A549 (cell line): ENCODE results near the gene ATL2. TPM values are rescaled to one million over a fixed set of nuclear protein-coding genes. Genes with fewer than 3 reads are reported as not detected.

Source experiments
- ATAC-seq, 2 experiments: fragments of 200-7000 bp in 1 of 2; fragments of >200 bp in 1 of 2; cut with Nextera tagmentation in 1 of 2; cut with Tn5 transposase in 1 of 2; 3 replicates each; pipeline versions ENCODE4 v1.8.0 to v1.9.1; 2018 to 2020; ENCODE audit warnings: mild to moderate bottlenecking in 1 of 2, moderate library complexity in 1 of 2
- CTCF ChIA-PET: fragments of 300-600 bp; sonication (Branson Sonifier 250); formaldehyde crosslinking; extraction: SDS; loops from one replicate; lab custom pipeline; 2021; ENCODE audit warnings: antibody characterized with exemption, inconsistent platforms; lab: Yijun Ruan, JAX
- POLR2A ChIA-PET: fragments of 350-600 bp; formaldehyde crosslinking; extraction: SDS; loops from one replicate; lab custom pipeline; 2021; ENCODE audit warnings: antibody characterized with exemption, inconsistent platforms; lab: Yijun Ruan, JAX
- DNase-seq, 2 experiments: peaks; one replicate each; pipeline versions ENCODE4 v3.0.0 to v3.0.0-alpha.2; 2011 to 2016; ENCODE audit warnings: low read depth in 1 of 2, low spot score in 1 of 2
- FAIRE-seq: peaks from 2 replicates; lab custom pipeline; 2011; peaks lifted over from hg19 to GRCh38; lab: Jason Lieb, UNC
- H3K27ac ChIP-seq, 2 experiments: fragments of >200 bp; sonication (Bioruptor Twin); formaldehyde crosslinking; 3 replicates each; pipeline ENCODE4 v1.5.1; 2016 to 2017
- H3K4me1 ChIP-seq: fragments of >200 bp; sonication (Bioruptor Twin); formaldehyde crosslinking; 3 replicates; pipeline ENCODE4 v1.6.1; 2016
- H3K4me2 ChIP-seq: fragments of >200 bp; sonication (Bioruptor Twin); formaldehyde crosslinking; 3 replicates; pipeline ENCODE4 v1.6.1; 2016
- H3K4me3 ChIP-seq: fragments of >200 bp; sonication (Bioruptor Twin); formaldehyde crosslinking; 3 replicates; pipeline ENCODE4 v1.5.1; 2016
- H3K9me3 ChIP-seq: fragments of >200 bp; sonication (Bioruptor Twin); formaldehyde crosslinking; 3 replicates; pipeline ENCODE4 v1.6.1; 2016
- BHLHE40 ChIP-seq: IDR thresholded peaks from 2 replicates; pipeline ENCODE4 v1.6.1; 2012; ENCODE audit warnings: low read depth, low read length, inconsistent platforms
- CBX2 ChIP-seq: fragments of 200-600 bp; sonication (generic); IDR thresholded peaks from 2 replicates; pipeline ENCODE4 v1.6.1; 2016; ENCODE audit warnings: low read depth, mild to moderate bottlenecking, borderline replicate concordance
- CEBPB ChIP-seq, 2 experiments: fragments of >200 bp in 1 of 2; sonication (Bioruptor Twin) in 1 of 2; formaldehyde crosslinking in 1 of 2; IDR thresholded peaks; 2 replicates each; pipeline ENCODE4 v1.6.1; 2012 to 2016
- CHD4 ChIP-seq: fragments of 200-600 bp; sonication (generic); IDR thresholded peaks from 2 replicates; pipeline ENCODE4 v1.6.1; 2016; ENCODE audit warnings: antibody characterized with exemption, mild to moderate bottlenecking, borderline replicate concordance
- E2F6 ChIP-seq: IDR thresholded peaks from 2 replicates; pipeline ENCODE4 v1.6.1; 2012; ENCODE audit warnings: low read depth, borderline replicate concordance
- EHMT2 ChIP-seq: fragments of 200-600 bp; sonication (generic); IDR thresholded peaks from 2 replicates; pipeline ENCODE4 v1.6.1; 2016; ENCODE audit warnings: antibody characterized with exemption, low read depth, mild to moderate bottlenecking, moderate library complexity
- ELK1 ChIP-seq: fragments of 150-350 bp; IDR thresholded peaks from 2 replicates; pipeline ENCODE4 v1.6.1; 2014; ENCODE audit warnings: low read depth, mild to moderate bottlenecking, low read length
- EP300 ChIP-seq, 2 experiments: fragments of >200 bp; sonication (Bioruptor Twin); formaldehyde crosslinking; IDR thresholded peaks; 2 replicates in 1 of 2; 3 replicates in 1 of 2; pipeline ENCODE4 v1.6.1; 2016 to 2017
- GATA3 ChIP-seq: IDR thresholded peaks from 2 replicates; pipeline ENCODE4 v1.6.1; 2012; ENCODE audit warnings: borderline replicate concordance
- HEYL ChIP-seq: fragments of 250-450 bp; sonication (Bioruptor Pico); IDR thresholded peaks from 2 replicates; pipeline ENCODE4 v1.8.0; 2021; ENCODE audit warnings: mild to moderate bottlenecking, moderate library complexity
- HOXB13 ChIP-seq: fragments of 250-450 bp; sonication (Bioruptor Pico); IDR thresholded peaks from 2 replicates; pipeline ENCODE4 v1.5.0; 2020; ENCODE audit warnings: low read depth, mild to moderate bottlenecking, moderate library complexity
- JUN ChIP-seq, 2 experiments: fragments of >200 bp; sonication (Bioruptor Twin); formaldehyde crosslinking; IDR thresholded peaks; 2 replicates in 1 of 2; 3 replicates in 1 of 2; pipeline ENCODE4 v1.6.1; 2016 to 2017
- KDM5A ChIP-seq: fragments of 200-600 bp; sonication (generic); IDR thresholded peaks from 2 replicates; pipeline ENCODE4 v1.6.1; 2016; ENCODE audit warnings: antibody characterized with exemption, mild to moderate bottlenecking
- MAFK ChIP-seq: fragments of 450-650 bp; IDR thresholded peaks from 2 replicates; pipeline ENCODE4 v1.6.1; 2014; ENCODE audit not compliant: partially characterized antibody
- MAX ChIP-seq: IDR thresholded peaks from 2 replicates; pipeline ENCODE4 v1.6.1; 2012
- NR3C1 ChIP-seq: fragments of >200 bp; sonication (Bioruptor Twin); formaldehyde crosslinking; IDR thresholded peaks from 3 replicates; pipeline ENCODE4 v1.6.1; 2017
- POLR2AphosphoS2 ChIP-seq: conservative IDR thresholded peaks from 2 replicates; pipeline ENCODE4 v1.6.1; 2012; ENCODE audit warnings: low read length, improper control_type of control experiment, inconsistent platforms
- RAD21 ChIP-seq, 2 experiments: fragments of >200 bp in 1 of 2; sonication (Bioruptor Twin) in 1 of 2; formaldehyde crosslinking in 1 of 2; IDR thresholded peaks in 1 of 2; conservative IDR thresholded peaks in 1 of 2; 2 replicates in 1 of 2; 3 replicates in 1 of 2; pipeline ENCODE4 v1.6.1; 2012 to 2018; ENCODE audit warnings: inconsistent platforms in 1 of 2
- RCOR1 ChIP-seq: fragments of 150-350 bp; IDR thresholded peaks from 2 replicates; pipeline ENCODE4 v1.6.1; 2014; ENCODE audit warnings: antibody characterized with exemption, low read length, low read depth
- RNF2 ChIP-seq: fragments of 200-600 bp; sonication (generic); IDR thresholded peaks from 2 replicates; pipeline ENCODE4 v1.6.1; 2016; ENCODE audit warnings: low read depth, mild to moderate bottlenecking, antibody characterized with exemption, moderate library complexity, borderline replicate concordance
- SMC3 ChIP-seq: fragments of >200 bp; sonication (Bioruptor Twin); formaldehyde crosslinking; IDR thresholded peaks from 3 replicates; pipeline ENCODE4 v1.6.1; 2018; ENCODE audit warnings: inconsistent platforms
- ZNF302 ChIP-seq: fragments of 250-450 bp; sonication (Bioruptor Pico); IDR thresholded peaks from 2 replicates; pipeline ENCODE4 v1.9.0; 2021; ENCODE audit warnings: inconsistent platforms, mild to moderate bottlenecking, moderate library complexity
- ZSCAN20 ChIP-seq: fragments of 250-450 bp; sonication (Bioruptor Pico); IDR thresholded peaks from 2 replicates; pipeline ENCODE4 v1.8.0; 2022; ENCODE audit warnings: mild to moderate bottlenecking, moderate library complexity
- WGBS: methylation state at CpG from one replicate; pipeline ENCODE4 v1.1.6; 2017; ENCODE audit errors: missing lambda C conversion rate; 5-methylcytosine and 5-hydroxymethylcytosine counted together
- polyA plus RNA-seq, 4 experiments: library from polyadenylated mRNA; depleted of rRNA in 3 of 4; stranded (reverse); fragments of >200 nt; fragmentation: RNase III in 1 of 4; extraction: RNeasy Plus Mini Kit Qiagen cat#74134 plus additional on column Dnase treatment in 1 of 4; gene quantifications; 2 replicates in 3 of 4; 3 replicates in 1 of 4; pipeline ENCODE4 v1.2.3, GENCODE V29; 2011 to 2017
- TF ChIP-seq, protein P1 (sequence below): IDR thresholded peaks from 2 replicates; pipeline ENCODE4 v1.6.1; 2012
- TF ChIP-seq, protein P2 (sequence below): fragments of 450-650 bp; IDR thresholded peaks from 2 replicates; pipeline ENCODE4 v1.6.1; 2014; ENCODE audit warnings: antibody characterized with exemption
- TF ChIP-seq, protein P3 (sequence below): fragments of >200 bp; sonication (Bioruptor Twin); formaldehyde crosslinking; IDR thresholded peaks from 3 replicates; pipeline ENCODE4 v1.5.1; 2016
- TF ChIP-seq, protein P4 (sequence below): fragments of >200 bp; sonication (Bioruptor Twin); formaldehyde crosslinking; IDR thresholded peaks from 3 replicates; pipeline ENCODE4 v1.6.1; 2016

The ATL2 gene
- polyA plus RNA-seq, 2 of the 4 experiments (the other 2 are of a cell fraction) = 77.6 to 85.3 TPM

DNA sequence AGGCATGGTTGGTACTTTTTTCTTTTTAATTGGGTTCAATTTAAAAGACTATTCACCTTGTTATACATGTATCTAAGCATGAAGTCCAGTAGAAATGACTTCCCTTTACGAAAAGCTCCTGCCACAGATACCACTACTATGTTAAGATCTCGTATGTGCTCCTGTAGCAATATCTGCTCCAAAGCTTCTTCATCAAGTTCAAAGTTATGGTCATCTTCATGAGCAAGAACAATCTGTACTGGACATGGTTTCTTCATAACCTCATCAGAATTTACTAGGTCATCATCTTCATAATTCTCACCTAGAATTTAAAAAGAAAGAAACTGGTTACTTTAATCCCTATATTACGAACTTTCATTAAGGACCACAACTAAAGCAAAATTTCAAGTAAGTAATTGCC lies 33.9 kb downstream of the ATL2 start (continued):
- TF ChIP-seq, protein P1, sequence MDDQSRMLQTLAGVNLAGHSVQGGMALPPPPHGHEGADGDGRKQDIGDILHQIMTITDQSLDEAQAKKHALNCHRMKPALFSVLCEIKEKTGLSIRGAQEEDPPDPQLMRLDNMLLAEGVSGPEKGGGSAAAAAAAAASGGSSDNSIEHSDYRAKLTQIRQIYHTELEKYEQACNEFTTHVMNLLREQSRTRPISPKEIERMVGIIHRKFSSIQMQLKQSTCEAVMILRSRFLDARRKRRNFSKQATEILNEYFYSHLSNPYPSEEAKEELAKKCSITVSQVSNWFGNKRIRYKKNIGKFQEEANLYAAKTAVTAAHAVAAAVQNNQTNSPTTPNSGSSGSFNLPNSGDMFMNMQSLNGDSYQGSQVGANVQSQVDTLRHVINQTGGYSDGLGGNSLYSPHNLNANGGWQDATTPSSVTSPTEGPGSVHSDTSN = no peak
- no peak for TF ChIP-seq CHD4
- no peak for TF ChIP-seq ZNF302 (CRISPR knock-in tag)
- no peak for TF ChIP-seq SMC3
- TF ChIP-seq RCOR1 = no peak
- no peak for TF ChIP-seq E2F6
- TF ChIP-seq RAD21 (conservative IDR thresholded peaks at IDR 0.05 in 1 of 2, IDR thresholded peaks at IDR 0.05 in 1 of 2) = no peak
- TF ChIP-seq, protein P2, sequence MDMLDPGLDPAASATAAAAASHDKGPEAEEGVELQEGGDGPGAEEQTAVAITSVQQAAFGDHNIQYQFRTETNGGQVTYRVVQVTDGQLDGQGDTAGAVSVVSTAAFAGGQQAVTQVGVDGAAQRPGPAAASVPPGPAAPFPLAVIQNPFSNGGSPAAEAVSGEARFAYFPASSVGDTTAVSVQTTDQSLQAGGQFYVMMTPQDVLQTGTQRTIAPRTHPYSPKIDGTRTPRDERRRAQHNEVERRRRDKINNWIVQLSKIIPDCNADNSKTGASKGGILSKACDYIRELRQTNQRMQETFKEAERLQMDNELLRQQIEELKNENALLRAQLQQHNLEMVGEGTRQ = no peak
- no peak for TF ChIP-seq CBX2
- TF ChIP-seq, all 56 proteins: peak for 0

DNA sequence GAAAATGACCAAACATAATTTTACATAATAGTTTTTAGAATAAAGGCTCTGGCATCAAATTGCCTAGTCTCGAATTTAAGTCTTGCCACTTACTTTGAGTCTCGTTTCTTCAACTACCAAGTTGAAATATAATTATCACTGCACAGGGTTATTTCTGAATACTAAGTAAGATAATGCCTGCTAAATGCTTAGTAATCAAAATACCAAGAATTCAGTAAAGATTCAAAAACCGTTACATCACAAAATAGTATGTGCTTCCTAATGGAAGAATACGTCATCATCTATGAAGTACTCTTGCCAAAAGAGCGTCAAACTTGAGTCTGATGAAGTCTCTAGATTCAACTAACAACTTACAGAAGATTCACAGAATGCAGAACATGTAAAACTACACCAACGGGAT lies 40.5 kb downstream of the ATL2 start:
- 88% methylated on average over 6 of the region's 6 CpGs for WGBS
- POLR2A ChIA-PET = no interaction called here
- ATAC-seq (no peak), FAIRE-seq (no peak), DNase-seq (no peak)
- H3K9me3 ChIP-seq = no peaks in the 10 kb centered on the region
- H3K4me2 ChIP-seq = no peak overlapping the region
- H3K4me3 ChIP-seq = no peak overlapping the region
- H3K27ac ChIP-seq = no peak overlapping the region
- TF ChIP-seq EP300 (IDR thresholded peaks at IDR 0.05) = no peak
- peak; percentile 78 for TF ChIP-seq MAFK
- TF ChIP-seq RAD21 (conservative IDR thresholded peaks at IDR 0.05 in 1 of 2, IDR thresholded peaks at IDR 0.05 in 1 of 2) = no peak
- TF ChIP-seq HEYL (CRISPR knock-in tag) = no peak
- no peak for TF ChIP-seq ELK1
- H3K4me1 ChIP-seq = no peaks in the 10 kb centered on the region
- CTCF ChIA-PET = no interaction called here

- no peak for ATAC-seq
- no peak overlapping the region for H3K4me3 ChIP-seq
- H3K9me3 ChIP-seq = peaks cover 17% of the 10 kb centered on the region; the same call in 2 of the 3 replicates
- H3K4me2 ChIP-seq = no peak overlapping the region
- ChIA-PET CTCF (interaction anchor here (0.6 to 1.7 kb wide), 4 partner anchors 14 to 177 kb away, joined by 3 to 5 read pairs (median 4); no protein-coding TSS in a partner anchor), POLR2A (no interaction called here)
- no peak for FAIRE-seq
- WGBS = 92% methylated on average over 7 of the region's 7 CpGs
- no peak for DNase-seq
- TF ChIP-seq HOXB13 (CRISPR knock-in tag) (no peak), NR3C1 (no peak), RNF2 (no peak), JUN (IDR thresholded peaks at IDR 0.05) (no peak), GATA3 (no peak), EP300 (IDR thresholded peaks at IDR 0.05) (no peak), KDM5A (no peak), BHLHE40 (no peak), CEBPB (IDR thresholded peaks at IDR 0.05) (no peak), MAX (no peak), ZNF302 (CRISPR knock-in tag) (no peak), ZSCAN20 (CRISPR knock-in tag) (no peak), HEYL (CRISPR knock-in tag) (no peak), POLR2AphosphoS2 (no peak), EHMT2 (no peak)
- TF ChIP-seq, protein P2 = no peak
- TF ChIP-seq, protein P3, sequence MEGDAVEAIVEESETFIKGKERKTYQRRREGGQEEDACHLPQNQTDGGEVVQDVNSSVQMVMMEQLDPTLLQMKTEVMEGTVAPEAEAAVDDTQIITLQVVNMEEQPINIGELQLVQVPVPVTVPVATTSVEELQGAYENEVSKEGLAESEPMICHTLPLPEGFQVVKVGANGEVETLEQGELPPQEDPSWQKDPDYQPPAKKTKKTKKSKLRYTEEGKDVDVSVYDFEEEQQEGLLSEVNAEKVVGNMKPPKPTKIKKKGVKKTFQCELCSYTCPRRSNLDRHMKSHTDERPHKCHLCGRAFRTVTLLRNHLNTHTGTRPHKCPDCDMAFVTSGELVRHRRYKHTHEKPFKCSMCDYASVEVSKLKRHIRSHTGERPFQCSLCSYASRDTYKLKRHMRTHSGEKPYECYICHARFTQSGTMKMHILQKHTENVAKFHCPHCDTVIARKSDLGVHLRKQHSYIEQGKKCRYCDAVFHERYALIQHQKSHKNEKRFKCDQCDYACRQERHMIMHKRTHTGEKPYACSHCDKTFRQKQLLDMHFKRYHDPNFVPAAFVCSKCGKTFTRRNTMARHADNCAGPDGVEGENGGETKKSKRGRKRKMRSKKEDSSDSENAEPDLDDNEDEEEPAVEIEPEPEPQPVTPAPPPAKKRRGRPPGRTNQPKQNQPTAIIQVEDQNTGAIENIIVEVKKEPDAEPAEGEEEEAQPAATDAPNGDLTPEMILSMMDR = no peak
- TF ChIP-seq, protein P4, sequence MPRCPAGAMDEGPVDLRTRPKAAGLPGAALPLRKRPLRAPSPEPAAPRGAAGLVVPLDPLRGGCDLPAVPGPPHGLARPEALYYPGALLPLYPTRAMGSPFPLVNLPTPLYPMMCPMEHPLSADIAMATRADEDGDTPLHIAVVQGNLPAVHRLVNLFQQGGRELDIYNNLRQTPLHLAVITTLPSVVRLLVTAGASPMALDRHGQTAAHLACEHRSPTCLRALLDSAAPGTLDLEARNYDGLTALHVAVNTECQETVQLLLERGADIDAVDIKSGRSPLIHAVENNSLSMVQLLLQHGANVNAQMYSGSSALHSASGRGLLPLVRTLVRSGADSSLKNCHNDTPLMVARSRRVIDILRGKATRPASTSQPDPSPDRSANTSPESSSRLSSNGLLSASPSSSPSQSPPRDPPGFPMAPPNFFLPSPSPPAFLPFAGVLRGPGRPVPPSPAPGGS = no peak
- H3K4me1 ChIP-seq = no peaks in the 10 kb centered on the region
- H3K27ac ChIP-seq = no peak overlapping the region
These were observed 46.3 kb downstream of the ATL2 start for GRCh38 chr2:38330754-38331153.
